ENCODE data around the gene TRIM71.

The TRIM71 gene

GRCh38 chr3:32868719-32869512 lies 51.1 kb downstream of the TRIM71 start:
- DNase-seq, result no peak

- DNase-seq, result no peak
Measured at GRCh38 chr3:32869513-32870047, 51.8 kb downstream of the TRIM71 start.

GRCh38 chr3:32870373-32871095 lies 52.7 kb downstream of the TRIM71 start:
- no peak for DNase-seq

- no peak for DNase-seq
Measured at GRCh38 chr3:32871273-32871672, 53.5 kb downstream of the TRIM71 start.

- no peak for DNase-seq
Measured at GRCh38 chr3:32872487-32873382, 54.9 kb downstream of the TRIM71 start.

DNA sequence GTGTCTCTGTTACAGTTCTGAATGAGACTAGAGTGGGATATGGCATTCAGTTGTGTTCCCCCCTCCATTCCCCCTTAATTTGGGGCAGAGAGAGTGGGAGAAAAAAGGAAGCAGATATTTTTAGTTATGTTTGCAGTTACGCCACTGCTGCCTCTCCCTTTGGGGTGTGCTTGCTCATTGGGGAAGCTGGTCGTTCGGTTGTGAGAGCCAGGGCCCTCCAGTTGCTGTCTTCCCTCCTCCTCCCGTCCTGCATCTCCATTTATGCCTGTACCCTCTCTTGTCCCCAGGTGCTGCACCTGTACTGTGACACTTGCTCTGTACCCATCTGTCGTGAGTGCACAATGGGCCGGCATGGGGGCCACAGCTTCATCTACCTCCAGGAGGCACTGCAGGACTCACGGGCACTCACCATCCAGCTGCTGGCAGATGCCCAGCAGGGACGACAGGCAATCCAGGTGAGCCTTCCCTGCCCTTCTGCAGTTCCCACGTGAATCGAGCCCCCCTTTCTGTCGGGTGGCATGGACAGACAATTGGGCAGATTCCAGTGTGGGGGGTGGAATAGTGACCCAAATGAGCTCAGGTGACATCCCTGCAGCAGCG lies 55.8 kb downstream of the TRIM71 start:
- DNase-seq, result peak; percentile 42 to 48 (median 47)

- DNase-seq, result no peak
Measured at GRCh38 chr3:32876920-32877319, 59.1 kb downstream of the TRIM71 start.

DNA sequence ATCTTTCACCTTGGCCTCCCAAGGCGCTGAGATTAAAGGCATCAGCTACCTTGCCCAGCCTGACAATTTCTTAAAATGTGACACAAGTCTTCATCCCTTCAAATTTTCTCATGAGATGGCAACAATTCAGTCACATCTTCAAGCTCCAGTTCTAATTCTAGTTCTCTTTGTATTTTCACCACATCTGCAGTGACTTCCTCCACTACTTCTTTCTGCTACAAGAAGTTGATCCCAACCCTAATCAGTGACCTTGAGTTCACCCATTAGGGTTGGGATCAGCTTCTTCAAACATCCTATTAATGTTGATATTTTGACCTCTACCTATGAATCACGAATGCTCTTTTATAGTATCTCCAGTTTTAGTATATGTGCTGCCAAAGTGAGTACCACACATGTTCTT lies 59.8 kb downstream of the TRIM71 start:
- DNase-seq, result no peak

DNA sequence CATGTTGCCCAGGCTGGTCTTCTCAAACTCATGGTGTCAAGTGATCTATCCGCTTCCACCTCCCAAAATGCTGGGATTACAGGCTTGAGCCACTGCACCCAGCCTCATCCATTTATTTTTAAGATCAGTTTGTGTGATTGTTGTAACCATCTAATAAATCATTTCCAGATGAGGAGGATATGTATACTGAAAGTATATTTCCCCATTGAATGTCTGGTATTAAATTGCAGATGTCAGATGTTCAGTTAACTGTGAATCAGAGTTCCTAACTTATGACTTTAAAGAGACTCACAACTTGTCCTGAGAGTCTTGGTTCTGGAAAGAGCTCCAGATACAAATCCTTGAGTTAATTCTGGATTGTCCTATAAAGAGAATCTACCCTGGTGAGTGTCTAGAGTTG lies 62.4 kb downstream of the TRIM71 start:
- DNase-seq, result no peak

GRCh38 chr3:32881624-32882023 lies 63.8 kb downstream of the TRIM71 start:
- no peak for DNase-seq

- DNase-seq, result peak in 2 of 3 donors; percentile 25 to 42
Measured at GRCh38 chr3:32882189-32882588, 64.4 kb downstream of the TRIM71 start.

DNA sequence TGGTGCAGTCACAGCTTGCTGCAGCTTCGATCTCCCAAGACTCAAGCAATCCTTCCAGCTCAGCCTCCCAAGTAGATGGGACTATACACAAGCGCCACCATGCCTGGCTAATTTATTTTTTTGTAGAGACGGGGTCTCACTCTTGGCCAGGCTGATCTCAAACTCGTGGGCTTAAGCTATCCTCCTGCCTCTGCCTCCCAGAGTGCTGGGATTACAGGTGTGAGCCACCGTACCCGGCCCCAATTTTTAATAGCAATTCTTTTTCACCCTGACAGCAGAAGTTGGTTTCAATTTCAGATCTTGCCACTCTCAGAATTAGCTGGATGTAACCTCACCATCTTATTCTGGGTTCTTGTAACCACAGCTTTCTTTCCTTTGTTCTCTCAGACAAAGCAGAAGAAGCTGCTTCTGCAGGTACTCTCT lies 64.8 kb downstream of the TRIM71 start:
- no peak for DNase-seq

DNA sequence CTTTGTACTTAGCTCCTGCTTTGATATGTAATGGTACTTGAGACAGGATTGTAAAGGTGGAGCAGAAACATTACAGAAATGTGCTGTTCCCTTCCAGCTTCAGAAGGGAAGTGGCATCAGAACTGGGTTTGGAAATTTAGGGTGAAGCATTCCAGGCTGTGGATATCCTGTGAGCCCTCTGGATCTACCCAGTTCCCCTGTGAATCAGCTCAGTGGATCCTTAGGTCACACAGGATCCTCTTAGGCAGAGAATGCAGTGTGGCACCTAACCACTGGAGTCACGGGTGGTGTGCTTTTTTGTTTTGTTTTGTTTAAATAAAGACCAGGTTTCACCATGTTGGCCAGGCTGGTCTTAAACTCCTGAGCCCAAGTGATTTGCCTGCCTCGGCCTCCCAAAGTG lies 66.0 kb downstream of the TRIM71 start:
- DNase-seq, result peak in 1 of 3 donors; percentile 17

DNA sequence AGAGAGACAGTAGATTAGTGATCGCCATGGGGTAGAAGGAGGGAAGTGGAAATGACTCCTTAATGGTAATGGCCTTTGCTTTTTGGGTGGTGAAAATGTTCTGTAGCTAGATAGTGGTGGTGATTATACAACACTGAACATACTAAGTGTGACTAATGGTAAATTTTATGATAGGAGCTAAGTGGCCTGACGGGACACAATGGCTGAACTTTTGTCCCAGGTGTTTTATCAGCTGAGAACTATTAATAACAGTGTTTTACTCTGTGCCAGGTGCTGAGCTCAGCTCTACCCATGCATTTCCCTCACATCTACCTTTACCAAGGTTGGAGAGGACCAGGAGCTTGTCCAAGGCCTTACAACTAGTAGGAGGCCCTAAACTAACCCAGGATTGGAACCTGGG lies 66.8 kb downstream of the TRIM71 start:
- no peak for DNase-seq

DNA sequence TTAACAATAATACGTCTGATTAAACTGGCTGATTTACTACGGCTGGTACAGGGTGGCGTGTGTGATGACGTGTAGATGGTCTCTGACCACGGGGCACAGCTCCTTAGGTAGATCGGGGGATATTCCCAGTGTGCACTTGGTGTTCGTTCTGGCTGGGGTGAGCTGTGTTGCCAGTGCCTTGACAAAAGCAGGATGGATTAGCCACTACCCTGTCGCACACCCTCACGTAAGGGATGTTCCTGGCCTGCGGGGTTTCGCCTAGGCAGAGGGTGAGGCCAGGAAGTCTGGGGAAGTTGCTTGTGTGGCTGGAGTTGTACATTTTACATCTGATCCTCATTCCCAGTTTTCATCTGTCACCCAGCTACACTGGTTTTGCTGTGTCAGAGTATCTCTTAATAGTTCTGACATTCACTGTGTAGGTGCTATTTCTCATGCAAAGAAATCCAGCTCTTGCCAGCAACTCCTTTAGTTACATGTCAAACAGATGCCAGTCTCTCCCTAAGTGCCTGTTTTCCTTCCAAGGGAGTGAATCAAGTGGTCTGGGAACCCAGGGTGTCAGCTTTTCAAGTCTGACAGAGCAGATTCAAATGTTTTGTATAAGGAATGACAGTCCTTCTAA lies 67.6 kb downstream of the TRIM71 start:
- DNase-seq, result no peak

DNA sequence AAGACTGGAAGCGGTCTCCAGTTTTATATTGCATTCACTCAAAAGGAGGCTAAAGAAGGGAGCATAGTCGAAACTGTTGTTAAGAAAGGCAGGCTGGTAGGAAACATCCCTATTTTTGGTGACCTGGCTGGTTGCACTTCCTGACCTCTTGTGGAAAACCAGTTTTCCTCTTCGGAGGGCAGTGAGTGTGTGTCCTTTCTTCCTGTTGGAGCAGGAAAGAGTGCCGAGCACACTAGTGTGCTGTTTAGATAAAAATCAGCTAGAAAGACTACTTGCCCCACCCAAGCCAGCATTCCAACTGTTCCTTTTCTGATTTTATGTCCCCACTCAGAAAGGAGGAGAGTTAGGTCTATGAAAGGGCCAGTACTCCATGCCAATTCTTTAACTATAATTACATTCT lies 68.5 kb downstream of the TRIM71 start:
- no peak for DNase-seq

GRCh38 chr3:32886911-32887310 lies 69.1 kb downstream of the TRIM71 start:
- DNase-seq, result no peak

DNA sequence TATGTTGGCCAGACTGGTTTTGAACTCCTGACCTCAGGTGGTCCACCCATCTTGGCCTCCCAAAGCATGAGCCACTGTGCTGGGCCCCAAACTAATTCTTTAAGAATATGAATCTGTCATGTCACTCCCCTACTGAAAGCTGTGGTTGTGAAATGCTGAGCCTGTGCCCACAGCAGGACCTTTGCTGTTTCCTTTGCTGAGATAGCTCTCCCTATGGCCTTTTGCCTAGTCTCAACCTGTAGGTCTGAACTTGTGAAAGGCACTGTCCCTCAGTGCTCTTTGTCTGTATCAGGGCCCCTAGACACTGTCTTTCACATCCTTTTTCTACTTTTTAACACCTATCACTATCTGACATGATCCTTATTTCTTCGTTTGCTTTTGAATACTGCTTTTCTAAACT lies 70.9 kb downstream of the TRIM71 start:
- no peak for DNase-seq

DNA sequence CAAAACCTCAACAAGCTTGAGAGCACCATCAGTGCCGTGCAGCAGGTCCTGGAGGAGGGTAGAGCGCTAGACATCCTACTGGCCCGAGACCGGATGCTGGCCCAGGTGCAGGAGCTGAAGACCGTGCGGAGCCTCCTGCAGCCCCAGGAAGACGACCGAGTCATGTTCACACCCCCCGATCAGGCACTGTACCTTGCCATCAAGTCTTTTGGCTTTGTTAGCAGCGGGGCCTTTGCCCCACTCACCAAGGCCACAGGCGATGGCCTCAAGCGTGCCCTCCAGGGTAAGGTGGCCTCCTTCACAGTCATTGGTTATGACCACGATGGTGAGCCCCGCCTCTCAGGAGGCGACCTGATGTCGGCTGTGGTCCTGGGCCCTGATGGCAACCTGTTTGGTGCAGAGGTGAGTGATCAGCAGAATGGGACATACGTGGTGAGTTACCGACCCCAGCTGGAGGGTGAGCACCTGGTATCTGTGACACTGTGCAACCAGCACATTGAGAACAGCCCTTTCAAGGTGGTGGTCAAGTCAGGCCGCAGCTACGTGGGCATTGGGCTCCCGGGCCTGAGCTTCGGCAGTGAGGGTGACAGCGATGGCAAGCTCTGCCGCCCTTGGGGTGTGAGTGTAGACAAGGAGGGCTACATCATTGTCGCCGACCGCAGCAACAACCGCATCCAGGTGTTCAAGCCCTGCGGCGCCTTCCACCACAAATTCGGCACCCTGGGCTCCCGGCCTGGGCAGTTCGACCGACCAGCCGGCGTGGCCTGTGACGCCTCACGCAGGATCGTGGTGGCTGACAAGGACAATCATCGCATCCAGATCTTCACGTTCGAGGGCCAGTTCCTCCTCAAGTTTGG lies 72.9 kb downstream of the TRIM71 start:
- no peak for DNase-seq

GRCh38 chr3:32891365-32891764 lies 73.6 kb downstream of the TRIM71 start:
- no peak for DNase-seq

Data from suppressor macrophage treated with lipopolysaccharide for 1 hour (primary cell).